Gastrocnemius medialis (tissue), 4 donors: ENCODE results near the gene TTLL10. TPM values are rescaled to one million over a fixed set of nuclear protein-coding genes. Genes with fewer than 3 reads are reported as not detected.

Experiments used
- ATAC-seq, 2 donors: fragments of 150-250 bp; one replicate each; pipeline ENCODE4 v1.9.1; 2016
- DNase-seq, 2 donors: peaks; one replicate each; pipeline ENCODE4 v3.0.0-alpha.2; 2019
- H3K27ac ChIP-seq, 4 donors: fragments of 200-600 bp; sonication (generic); 1 replicate in 1 of 4; 2 replicates in 3 of 4; pipeline ENCODE4 v1.5.1; 2016 to 2018; ENCODE audit warnings: mild to moderate bottlenecking in 2 of 4, moderate library complexity in 1 of 4
- H3K27me3 ChIP-seq, 3 donors: fragments of 200-600 bp; sonication (generic) in 2 of 3; 1 replicate in 1 of 3; 2 replicates in 2 of 3; pipeline versions ENCODE4 v1.5.1 to v1.6.0; 2016 to 2019; ENCODE audit warnings: mild to moderate bottlenecking in 1 of 3, moderate library complexity in 1 of 3
- H3K36me3 ChIP-seq, 2 donors: fragments of 200-600 bp; sonication (generic) in 1 of 2; one replicate each; pipeline ENCODE4 v1.5.1; 2017 to 2018
- H3K4me1 ChIP-seq, 2 donors: fragments of 200-600 bp; sonication (generic) in 1 of 2; one replicate each; pipeline ENCODE4 v1.5.1; 2016 to 2017; ENCODE audit warnings: mild to moderate bottlenecking in 2 of 2
- H3K4me3 ChIP-seq, 4 donors: fragments of 200-600 bp; sonication (generic) in 3 of 4; 1 replicate in 1 of 4; 2 replicates in 3 of 4; pipeline ENCODE4 v1.5.1; 2016 to 2019; ENCODE audit warnings: mild to moderate bottlenecking in 2 of 4
- H3K9me3 ChIP-seq, 3 donors: fragments of 200-600 bp; sonication (generic) in 2 of 3; 1 replicate in 1 of 3; 2 replicates in 2 of 3; pipeline ENCODE4 v1.5.1; 2016 to 2019
- POLR2A ChIP-seq, 2 donors: fragments of 450-650 bp; IDR thresholded peaks; one replicate each; pipeline ENCODE4 v1.6.1; 2017; ENCODE audit warnings: antibody characterized with exemption in 2 of 2, mild to moderate bottlenecking in 2 of 2, moderate library complexity in 2 of 2
- in situ Hi-C, 4 donors: fragments of 200-750 bp; cut with MboI; loops; one replicate each; pipeline versions ENCODE4 v1.15.0 to v1.8.0; 2017; ENCODE audit warnings: low sequenced_read_pairs in 4 of 4
- intact Hi-C: fragments of 100-400 bp; cut with DNase I; formaldehyde crosslinking; loops from one replicate; pipeline ENCODE4 v1.15.1; 2023; ENCODE audit warnings: low total_unique reads
- total RNA-seq, 4 donors: library from RNA; depleted of rRNA; stranded (reverse); fragments of >200 nt; gene quantifications; one replicate each; pipeline versions ENCODE4 v1.1.0 to v1.2.3, GENCODE V29; 2016
- TF ChIP-seq, protein P1 (sequence below), 5 experiments: fragments of 450-650 bp in 3 of 5; fragments of 200-600 bp in 2 of 5; sonication (generic) in 2 of 5; IDR thresholded peaks in 4 of 5; conservative IDR thresholded peaks in 1 of 5; 1 replicate in 4 of 5; 2 replicates in 1 of 5; pipeline ENCODE4 v1.5.1; 2016 to 2019; ENCODE audit warnings: antibody characterized with exemption in 5 of 5, mild to moderate bottlenecking in 3 of 5, moderate library complexity in 3 of 5

Gene TTLL10
- total RNA-seq, 4 donors from 2014 or later = 0.13 to 0.16 TPM; not detected in 2

DNA sequence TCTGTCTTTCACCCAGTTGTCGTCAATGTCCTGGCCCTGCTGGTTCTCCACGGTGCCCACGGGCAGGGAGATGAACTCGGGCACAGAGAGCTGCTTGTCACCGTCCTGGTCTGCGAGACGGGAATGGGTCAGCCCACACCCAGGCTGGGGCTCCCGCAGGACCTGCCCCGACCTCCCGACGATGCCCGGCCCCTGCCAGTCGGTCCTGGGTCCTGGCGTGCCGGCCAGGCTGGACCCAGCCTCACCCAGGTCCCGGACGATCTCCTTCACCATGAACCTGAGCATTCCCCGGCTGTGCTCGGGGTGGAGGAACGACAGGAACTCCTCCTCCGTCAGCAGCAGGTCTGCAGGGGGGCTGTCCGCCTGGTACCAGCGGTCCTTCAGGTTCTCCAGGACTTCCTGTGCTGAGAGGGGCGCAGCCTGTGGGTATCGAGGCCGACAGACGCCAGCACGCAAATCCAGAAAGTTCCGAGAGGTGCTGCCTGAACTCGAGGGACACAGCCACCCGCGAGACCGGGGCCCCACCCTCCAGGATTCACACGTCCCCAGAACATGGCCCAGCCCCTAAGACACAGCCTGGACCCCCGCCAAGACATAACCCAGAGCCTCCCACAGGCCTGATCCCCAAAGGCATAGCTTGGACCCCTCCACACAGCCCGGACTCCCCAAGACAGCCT lies 45.0 kb downstream of the TTLL10 start:
- no peak for DNase-seq
- H3K4me3 ChIP-seq = no peak overlapping the region
- peaks cover 0 to 67% of the 10 kb centered on the region in 2 donors for H3K36me3 ChIP-seq
- H3K9me3 ChIP-seq = no peaks in the 10 kb centered on the region
- in situ Hi-C loops = no loop called here
- H3K27me3 ChIP-seq = no peaks in the 10 kb centered on the region
- intact Hi-C loops = no loop called here
- ATAC-seq = no peak
- TF ChIP-seq, protein P1, sequence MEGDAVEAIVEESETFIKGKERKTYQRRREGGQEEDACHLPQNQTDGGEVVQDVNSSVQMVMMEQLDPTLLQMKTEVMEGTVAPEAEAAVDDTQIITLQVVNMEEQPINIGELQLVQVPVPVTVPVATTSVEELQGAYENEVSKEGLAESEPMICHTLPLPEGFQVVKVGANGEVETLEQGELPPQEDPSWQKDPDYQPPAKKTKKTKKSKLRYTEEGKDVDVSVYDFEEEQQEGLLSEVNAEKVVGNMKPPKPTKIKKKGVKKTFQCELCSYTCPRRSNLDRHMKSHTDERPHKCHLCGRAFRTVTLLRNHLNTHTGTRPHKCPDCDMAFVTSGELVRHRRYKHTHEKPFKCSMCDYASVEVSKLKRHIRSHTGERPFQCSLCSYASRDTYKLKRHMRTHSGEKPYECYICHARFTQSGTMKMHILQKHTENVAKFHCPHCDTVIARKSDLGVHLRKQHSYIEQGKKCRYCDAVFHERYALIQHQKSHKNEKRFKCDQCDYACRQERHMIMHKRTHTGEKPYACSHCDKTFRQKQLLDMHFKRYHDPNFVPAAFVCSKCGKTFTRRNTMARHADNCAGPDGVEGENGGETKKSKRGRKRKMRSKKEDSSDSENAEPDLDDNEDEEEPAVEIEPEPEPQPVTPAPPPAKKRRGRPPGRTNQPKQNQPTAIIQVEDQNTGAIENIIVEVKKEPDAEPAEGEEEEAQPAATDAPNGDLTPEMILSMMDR (IDR thresholded peaks at IDR 0.05 in 4 of 5, conservative IDR thresholded peaks at IDR 0.05 in 1 of 5) = no peak
- H3K4me1 ChIP-seq = peaks cover 0 to 4% of the 10 kb centered on the region in 2 donors
- H3K27ac ChIP-seq = peak overlapping the region in 1 of 4 donors; percentile 55

DNA sequence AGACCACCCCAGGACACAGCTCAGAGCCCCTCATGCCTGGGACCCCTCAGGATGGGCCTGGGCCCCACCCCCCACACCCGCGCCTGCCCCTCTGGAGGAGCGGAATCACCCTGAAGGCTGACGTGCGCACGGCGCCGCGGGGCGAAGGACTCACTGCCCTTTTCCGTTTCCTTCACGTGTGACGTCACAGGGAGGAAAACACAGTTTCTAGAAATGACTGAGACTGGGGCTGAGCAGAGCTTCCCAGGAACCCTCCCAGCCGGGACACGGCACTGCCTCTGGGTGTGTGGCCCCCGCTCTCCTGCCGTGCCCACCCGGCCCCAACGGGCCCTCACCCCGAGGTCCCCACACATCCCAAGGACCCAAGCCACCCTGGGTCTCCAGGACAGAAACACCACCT lies 45.7 kb downstream of the TTLL10 start:
- H3K27me3 ChIP-seq = no peaks in the 10 kb centered on the region
- no peaks in the 10 kb centered on the region for H3K9me3 ChIP-seq
- ATAC-seq (no peak), DNase-seq (no peak)
- no peak overlapping the region for H3K4me3 ChIP-seq
- intact Hi-C loops = no loop called here
- H3K4me1 ChIP-seq = peaks cover 0 to 4% of the 10 kb centered on the region in 2 donors
- no peak for TF ChIP-seq POLR2A (IDR thresholded peaks at IDR 0.05)
- TF ChIP-seq, protein P1 (IDR thresholded peaks at IDR 0.05 in 4 of 5, conservative IDR thresholded peaks at IDR 0.05 in 1 of 5) = no peak
- peak overlapping the region in 1 of 4 donors; percentile 55 for H3K27ac ChIP-seq
- in situ Hi-C loops = no loop called here
- peaks cover 0 to 68% of the 10 kb centered on the region in 2 donors for H3K36me3 ChIP-seq

DNA sequence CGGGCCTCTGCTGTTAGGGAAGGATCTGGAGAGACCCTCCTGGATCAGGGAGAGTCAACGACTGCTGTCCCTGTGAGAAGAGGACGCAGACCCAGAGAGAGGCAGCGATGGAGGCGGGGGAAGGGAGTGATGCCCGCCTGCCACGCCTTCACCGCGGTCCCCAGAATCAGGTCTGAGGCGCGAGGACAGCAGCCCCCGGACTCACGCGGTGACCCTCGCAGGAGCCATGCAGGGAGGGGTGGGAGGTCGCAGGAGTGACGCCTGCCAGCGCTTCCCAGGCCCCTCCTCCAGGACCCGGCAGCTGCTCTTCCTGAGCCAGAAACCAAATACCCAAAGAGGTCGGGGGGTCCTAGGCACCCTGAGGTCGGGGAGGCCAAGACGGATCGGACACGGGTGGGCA lies 46.5 kb downstream of the TTLL10 start:
- peaks cover 0 to 1% of the 10 kb centered on the region in 2 donors for H3K4me1 ChIP-seq
- TF ChIP-seq, protein P1 (IDR thresholded peaks at IDR 0.05 in 4 of 5, conservative IDR thresholded peaks at IDR 0.05 in 1 of 5) = no peak
- no peak for TF ChIP-seq POLR2A (IDR thresholded peaks at IDR 0.05)
- in situ Hi-C loops (no loop called here), intact Hi-C loops (no loop called here)
- no peaks in the 10 kb centered on the region for H3K27me3 ChIP-seq
- peaks cover 0 to 72% of the 10 kb centered on the region in 2 donors for H3K36me3 ChIP-seq
- ATAC-seq (no peak), DNase-seq (no peak)
- no peak overlapping the region for H3K4me3 ChIP-seq
- H3K27ac ChIP-seq = peak overlapping the region in 1 of 4 donors; percentile 55
- H3K9me3 ChIP-seq = no peaks in the 10 kb centered on the region

DNA sequence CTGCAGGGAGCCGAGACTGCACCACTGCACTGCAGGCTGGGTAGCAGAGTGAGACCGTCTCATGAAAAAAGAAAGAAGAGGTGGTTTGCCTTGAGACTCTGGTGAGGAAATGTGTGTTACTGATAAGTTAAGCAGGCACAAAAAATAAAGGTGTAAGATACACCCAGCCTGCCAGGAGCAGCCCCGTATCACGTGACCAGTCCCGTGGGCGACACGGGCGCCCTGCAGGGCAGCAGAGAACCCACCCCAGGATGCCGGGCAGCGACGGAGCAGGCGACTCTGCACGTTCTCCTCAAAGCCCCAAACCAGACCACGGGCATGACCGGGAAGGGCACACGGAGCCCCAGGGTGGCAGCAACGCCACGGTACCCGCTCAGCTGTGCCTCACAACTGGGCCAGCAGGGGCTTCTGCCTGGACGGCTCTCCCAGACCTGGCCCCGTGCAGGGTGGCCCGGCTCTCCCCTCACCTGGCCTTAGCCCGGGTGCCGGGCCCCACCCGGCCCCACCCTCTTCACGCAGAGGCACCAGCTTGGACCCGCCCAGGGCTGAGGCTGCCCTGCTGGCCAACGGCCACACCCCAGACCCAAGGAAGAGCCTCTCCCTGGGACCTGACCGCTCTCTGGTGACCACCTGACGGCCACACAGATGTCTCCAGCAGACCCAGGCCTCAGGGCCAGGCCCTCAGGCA lies 48.4 kb downstream of the TTLL10 start:
- peaks cover 0 to 64% of the 10 kb centered on the region in 2 donors for H3K36me3 ChIP-seq
- ATAC-seq = no peak
- in situ Hi-C loops (no loop called here), intact Hi-C loops (no loop called here)
- H3K9me3 ChIP-seq = no peaks in the 10 kb centered on the region
- no peak for DNase-seq
- H3K27me3 ChIP-seq = no peaks in the 10 kb centered on the region
- H3K27ac ChIP-seq = no peak overlapping the region
- H3K4me1 ChIP-seq = peaks cover 0 to 6% of the 10 kb centered on the region in 2 donors
- H3K4me3 ChIP-seq = no peak overlapping the region
- TF ChIP-seq, protein P1 (IDR thresholded peaks at IDR 0.05 in 4 of 5, conservative IDR thresholded peaks at IDR 0.05 in 1 of 5) = no peak
- TF ChIP-seq POLR2A (IDR thresholded peaks at IDR 0.05) = no peak
